GM18868 (cell line): ENCODE results near the gene GPR37L1.
"Not testable (repeated sequence)": the region's sequence is repeated elsewhere in the genome, so short reads cannot be mapped to it uniquely, and the experiment has no call there.

Source experiments
- ATAC-seq: cut with Tn5 transposase; IDR thresholded peaks from one replicate; pipeline ENCODE4 v1.9.1; 2021; ENCODE audit warnings: mild to moderate bottlenecking, moderate library complexity; ENCODE audit not compliant: unreplicated experiment

Gene GPR37L1

GRCh38 chr1:202133001-202133400, 10.3 kb downstream of the GPR37L1 start:
- no peak for ATAC-seq

DNA sequence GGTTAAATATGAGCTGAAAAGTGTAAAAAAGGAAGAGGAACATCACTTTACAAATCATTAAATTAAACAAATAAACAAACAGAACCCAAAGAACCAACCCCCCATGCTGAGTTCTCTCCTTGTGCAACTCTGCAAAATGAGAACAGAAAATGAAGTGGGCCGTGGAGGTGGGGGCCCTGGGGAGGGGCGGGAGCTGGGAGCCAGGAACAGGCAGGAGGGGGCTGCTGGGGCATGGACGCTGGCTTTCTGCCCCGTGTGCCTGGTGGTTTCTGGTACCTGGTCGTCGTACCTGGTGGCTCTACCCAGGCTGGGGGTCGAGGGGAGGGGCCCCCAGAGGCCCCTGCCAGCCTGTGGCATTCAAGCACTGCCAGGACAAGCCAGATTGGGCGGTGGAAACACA, 10.8 kb downstream of the GPR37L1 start:
- ATAC-seq: no peak

- no peak for ATAC-seq
Measured at GRCh38 chr1:202133989-202134388, 11.3 kb downstream of the GPR37L1 start.

DNA sequence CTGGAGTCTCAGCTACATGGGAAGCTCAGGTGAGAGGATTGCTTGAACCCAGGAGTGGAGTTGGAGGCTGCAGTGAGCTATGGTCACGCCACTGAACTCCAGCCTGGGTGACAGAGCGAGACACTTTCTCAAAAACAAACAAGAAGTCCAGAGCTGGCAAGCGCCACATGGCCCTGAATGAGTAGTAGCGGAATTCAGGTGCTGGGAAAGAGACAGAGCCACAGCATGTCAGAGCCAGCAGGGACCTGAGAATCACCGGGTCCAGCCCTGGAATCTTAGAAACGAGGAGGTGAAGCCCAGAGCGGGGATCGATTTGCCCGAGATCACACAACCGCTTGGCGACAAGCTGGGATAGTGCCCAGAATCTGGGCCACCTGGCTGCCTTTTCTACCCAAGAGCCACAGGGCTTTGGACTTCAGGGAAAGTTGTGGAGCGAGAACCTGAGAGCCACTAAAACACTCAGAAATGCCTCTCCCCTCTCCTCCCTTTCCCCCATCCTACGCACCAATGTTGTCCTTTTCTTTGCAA, 12.0 kb downstream of the GPR37L1 start:
- ATAC-seq: no peak

DNA sequence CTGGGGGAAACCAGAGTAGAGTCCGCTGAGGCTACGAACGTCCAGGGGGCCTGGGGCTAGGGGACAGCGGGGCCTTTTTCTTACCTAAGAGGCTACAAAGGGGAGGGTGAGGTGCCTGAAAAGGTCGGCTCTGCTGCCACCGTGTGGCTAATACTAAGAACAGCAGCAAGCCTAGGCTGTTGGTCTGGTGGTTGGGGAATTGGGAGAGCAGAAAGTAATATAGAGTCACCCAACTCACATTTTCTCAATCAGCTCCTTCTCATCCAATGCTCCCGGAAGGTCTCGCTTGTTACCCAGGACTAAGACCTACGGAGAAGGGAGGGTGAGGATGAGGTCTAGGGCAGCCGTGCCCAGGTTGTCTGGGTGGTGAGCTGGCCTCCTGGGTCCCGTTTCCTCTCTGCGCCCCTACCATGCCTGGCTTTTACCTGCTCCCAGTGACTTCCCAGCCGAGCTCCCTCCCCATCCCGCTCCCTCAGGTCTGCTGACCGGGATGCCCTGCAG, 12.6 kb downstream of the GPR37L1 start:
- ATAC-seq: peak; percentile 63

GRCh38 chr1:202140833-202141232, 18.1 kb downstream of the GPR37L1 start:
- no peak for ATAC-seq

- not testable (repeated sequence) for ATAC-seq
Measured at GRCh38 chr1:202141468-202141867, 18.8 kb downstream of the GPR37L1 start.

GRCh38 chr1:202143011-202143767, 20.5 kb downstream of the GPR37L1 start:
- ATAC-seq: peak; percentile 20

GRCh38 chr1:202143768-202144401, 21.2 kb downstream of the GPR37L1 start:
- ATAC-seq: peak; percentile 55

DNA sequence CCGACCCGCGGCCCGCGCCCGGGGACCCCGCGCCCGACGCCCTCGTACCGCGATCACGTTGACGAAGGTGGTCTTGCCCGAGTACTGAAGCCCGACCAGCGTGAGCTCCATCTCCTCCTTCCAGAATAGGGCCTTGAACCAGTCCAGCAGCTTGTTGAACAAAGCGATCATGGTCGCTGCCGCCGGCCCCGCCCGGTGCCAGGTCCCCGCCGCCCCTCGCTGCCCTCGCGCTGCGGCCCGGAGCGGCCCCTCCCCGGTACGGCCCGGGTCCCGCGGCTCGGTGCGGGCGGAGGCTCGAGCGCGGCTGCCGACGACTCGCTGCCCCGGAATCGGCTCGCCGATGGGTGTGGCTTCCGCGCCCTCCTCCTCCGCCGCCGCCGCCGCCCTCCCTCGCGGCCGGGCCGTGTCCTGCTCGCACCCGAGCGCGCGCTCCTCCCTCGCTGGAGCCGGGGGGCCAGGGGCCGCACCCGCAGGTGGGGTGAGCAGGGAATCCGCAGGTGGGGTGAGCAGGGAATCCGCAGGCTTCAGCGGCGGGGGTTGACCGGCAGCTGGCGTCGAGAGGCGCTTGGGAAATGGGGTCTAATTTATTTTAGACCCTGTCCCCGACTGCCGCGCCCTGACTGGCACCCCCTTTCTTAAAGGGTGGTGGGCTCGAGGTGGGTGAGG, 21.8 kb downstream of the GPR37L1 start, which contains the start of gene ARL8A:
Gene ARL8A, minus strand, starts transcription at position 336 of the 666 bp plus-strand sequence. Its CDS starts 165 bp downstream, at position 171.
- ATAC-seq: peak; percentile 60

- no peak for ATAC-seq
Measured at GRCh38 chr1:202145068-202145743, 22.5 kb downstream of the GPR37L1 start.

GRCh38 chr1:202145744-202146140, 23.0 kb downstream of the GPR37L1 start:
- ATAC-seq: not testable (repeated sequence)

GRCh38 chr1:202146279-202146678, 23.6 kb downstream of the GPR37L1 start:
- no peak for ATAC-seq

GRCh38 chr1:202146993-202147392, 24.3 kb downstream of the GPR37L1 start:
- ATAC-seq: no peak

- no peak for ATAC-seq
Measured at GRCh38 chr1:202148391-202148790, 25.7 kb downstream of the GPR37L1 start.

DNA sequence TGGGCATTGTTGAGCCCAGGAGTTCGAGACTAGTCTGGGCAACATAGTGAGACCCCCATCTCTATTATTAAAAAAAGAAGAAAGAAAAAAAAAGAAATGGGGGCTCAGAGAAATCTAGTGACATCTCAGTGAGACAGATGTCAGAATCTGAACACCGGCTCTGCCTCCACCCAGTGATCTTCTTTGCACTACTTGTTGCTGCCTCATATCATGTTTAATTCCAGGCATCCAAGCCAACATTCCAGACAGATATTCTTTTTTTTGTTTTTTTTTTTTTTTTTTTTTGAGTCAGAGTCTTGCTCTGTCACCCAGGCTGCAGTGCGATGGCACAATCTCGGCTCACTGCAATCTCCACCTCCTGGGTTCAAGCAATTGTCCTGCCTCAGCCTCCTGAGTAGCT, 26.8 kb downstream of the GPR37L1 start:
- no peak for ATAC-seq

DNA sequence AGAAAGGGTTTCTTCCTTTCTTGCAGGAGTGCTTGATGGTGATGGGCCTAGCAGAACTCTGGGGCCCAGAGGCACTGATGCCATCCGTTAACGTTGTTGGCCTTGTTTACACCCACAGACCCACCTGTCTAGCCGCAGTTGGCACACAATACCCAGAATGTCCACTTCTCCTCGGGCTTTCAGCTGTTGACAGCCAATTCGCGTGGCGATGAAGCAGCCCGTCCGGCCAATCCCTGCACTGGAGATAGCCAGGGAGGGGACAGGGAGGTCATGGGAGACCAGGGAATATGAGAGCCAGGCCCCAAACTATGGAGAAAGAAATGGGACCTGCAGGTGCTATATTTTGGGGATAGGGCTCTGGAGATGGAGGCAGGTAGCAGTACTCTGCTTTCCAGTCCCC, 27.5 kb downstream of the GPR37L1 start:
- ATAC-seq: no peak

DNA sequence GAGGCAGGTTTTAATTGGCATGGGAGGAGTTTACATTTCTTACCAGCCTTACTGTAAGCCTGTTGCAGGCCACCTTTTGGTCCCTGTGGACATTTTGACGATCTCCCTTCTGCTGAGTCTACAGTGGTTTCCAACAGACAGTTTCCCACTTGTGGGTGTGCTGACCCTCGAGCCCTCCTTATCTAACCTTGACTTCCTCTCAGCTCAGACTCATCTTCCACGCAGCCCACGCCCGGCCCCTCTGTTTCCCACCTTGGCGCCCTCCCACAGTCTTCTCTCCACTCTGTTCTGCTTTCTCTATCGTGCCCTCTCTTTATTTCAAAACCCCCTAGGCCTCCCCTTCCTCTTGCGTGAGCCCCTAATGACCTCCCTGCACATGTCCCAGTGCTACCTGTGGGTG, 27.9 kb downstream of the GPR37L1 start:
- no peak for ATAC-seq

- no peak for ATAC-seq
Measured at GRCh38 chr1:202151045-202151444, 28.3 kb downstream of the GPR37L1 start.

DNA sequence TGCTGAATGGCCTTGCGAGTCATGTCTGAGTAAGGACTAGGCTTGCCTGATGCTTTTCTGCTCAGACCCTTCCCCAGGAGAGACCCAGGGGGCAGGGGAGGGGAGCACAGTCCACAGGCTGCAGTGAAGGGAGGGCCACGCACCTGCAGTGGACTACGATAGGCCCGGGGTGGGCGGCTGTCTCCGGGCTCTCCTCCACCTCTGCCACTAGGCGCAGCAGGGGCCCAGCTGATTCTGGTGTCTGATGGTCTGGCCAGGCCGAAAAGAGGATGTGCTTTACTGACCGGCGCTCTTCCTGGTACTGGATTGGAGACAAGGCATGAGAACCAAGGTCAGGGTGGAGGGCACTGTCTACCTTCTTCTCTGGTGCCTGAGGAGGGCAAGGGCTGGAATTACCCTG, 29.7 kb downstream of the GPR37L1 start:
- ATAC-seq: no peak

DNA sequence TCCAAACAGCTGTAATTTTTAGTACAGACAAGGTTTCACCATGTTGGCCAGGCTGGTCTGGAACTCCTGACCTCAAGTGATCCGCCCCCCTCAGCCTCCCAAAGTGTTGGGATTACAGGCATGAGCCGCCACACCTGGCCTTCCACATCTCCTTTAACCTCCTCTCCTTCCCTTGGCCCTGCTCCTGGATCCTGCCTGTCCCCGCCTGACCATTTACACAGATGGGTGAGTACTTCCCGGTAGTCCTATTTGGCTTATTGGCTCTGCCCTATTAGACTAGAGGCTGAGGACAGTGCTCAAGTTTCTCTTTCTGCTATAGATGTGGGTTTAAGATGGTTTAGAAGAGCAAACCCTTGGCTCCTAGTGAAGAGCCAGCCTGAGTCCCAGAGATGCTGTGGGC, 30.6 kb downstream of the GPR37L1 start:
- ATAC-seq: no peak
